ENCODE data around the gene CGB1. TPM values are rescaled to one million over a fixed set of nuclear protein-coding genes. Genes with fewer than 3 reads are reported as not detected.

CGB1 gene
- total RNA-seq, 1 experiment from 2014 or later, result not detected

GRCh38 chr19:49067554-49067953, 30.9 kb upstream of the CGB1 start:
- Mint-ChIP-seq H3K27ac (no peak overlapping the region), H3K4me3 (no peak overlapping the region), H3K27me3 (ENCODE audit: low read depth) (peaks cover 83% of the 10 kb centered on the region), H3K36me3 (ENCODE audit: insufficient read depth in 1 of 3, low read depth in 3 of 3) (peaks cover 0 to 4% (median 3%) of the 10 kb centered on the region in 3 experiments; a peak in 3 of 7 replicates), H3K9me3 (peaks cover 7 to 14% of the 10 kb centered on the region in 2 experiments; a peak in 4 of 5 replicates), H3K4me1 (peaks cover 29 to 46% of the 10 kb centered on the region in 2 experiments)
- WGBS (ENCODE audit: extremely low coverage, insufficient read length, low lambda C conversion rate), result no CpG with 5 or more reads among the region's 3 CpGs
- no peaks in the 10 kb centered on the region for H4K20me1 ChIP-seq (ENCODE audit: control insufficient read depth, insufficient read depth, insufficient read length)
- no peaks in the 10 kb centered on the region for H3K79me1 ChIP-seq (ENCODE audit: insufficient read depth, low read depth, low read length, poor library complexity, severe bottlenecking)
- H2BK12ac ChIP-seq (ENCODE audit: insufficient read length, low read depth, low read length), result no peak overlapping the region
- no peak overlapping the region for H3K4me2 ChIP-seq (ENCODE audit: insufficient read depth, insufficient read length, low read length)
- no peak overlapping the region for H3K23ac ChIP-seq (ENCODE audit: insufficient read length, low read depth, low read length)
- no peak overlapping the region for H3T11ph ChIP-seq (ENCODE audit: low read length)
- H2BK5ac ChIP-seq (ENCODE audit: insufficient read length, low read length), result no peak overlapping the region
- no peak overlapping the region for H3K14ac ChIP-seq (ENCODE audit: insufficient read depth, low read length)
- no peaks in the 10 kb centered on the region for H3K79me2 ChIP-seq (ENCODE audit: insufficient read depth, low read length)
- no peak overlapping the region for H2BK120ac ChIP-seq (ENCODE audit: low read depth, low read length, poor library complexity, severe bottlenecking)
- H3K27ac ChIP-seq (ENCODE audit: insufficient read length, low read depth, low read length), result no peak overlapping the region
- no peak overlapping the region for H4K5ac ChIP-seq (ENCODE audit: insufficient read length, low read depth, low read length)
- H3K4me1 ChIP-seq (ENCODE audit: insufficient read depth, low read length), result peaks cover 2% of the 10 kb centered on the region; the same call in 1 of the 2 replicates
- H3K18ac ChIP-seq (ENCODE audit: insufficient read length, low read depth, low read length), result no peak overlapping the region
- no peak overlapping the region; the same call in 1 of the 2 replicates for H2BK15ac ChIP-seq (ENCODE audit: low read depth, low read length)
- no peak overlapping the region for H2BK20ac ChIP-seq (ENCODE audit: low read depth, low read length, poor library complexity, severe bottlenecking)
- no peak overlapping the region for H3K9ac ChIP-seq (ENCODE audit: extremely low read depth, insufficient read length, low read length)
- TF ChIP-seq, protein P1, sequence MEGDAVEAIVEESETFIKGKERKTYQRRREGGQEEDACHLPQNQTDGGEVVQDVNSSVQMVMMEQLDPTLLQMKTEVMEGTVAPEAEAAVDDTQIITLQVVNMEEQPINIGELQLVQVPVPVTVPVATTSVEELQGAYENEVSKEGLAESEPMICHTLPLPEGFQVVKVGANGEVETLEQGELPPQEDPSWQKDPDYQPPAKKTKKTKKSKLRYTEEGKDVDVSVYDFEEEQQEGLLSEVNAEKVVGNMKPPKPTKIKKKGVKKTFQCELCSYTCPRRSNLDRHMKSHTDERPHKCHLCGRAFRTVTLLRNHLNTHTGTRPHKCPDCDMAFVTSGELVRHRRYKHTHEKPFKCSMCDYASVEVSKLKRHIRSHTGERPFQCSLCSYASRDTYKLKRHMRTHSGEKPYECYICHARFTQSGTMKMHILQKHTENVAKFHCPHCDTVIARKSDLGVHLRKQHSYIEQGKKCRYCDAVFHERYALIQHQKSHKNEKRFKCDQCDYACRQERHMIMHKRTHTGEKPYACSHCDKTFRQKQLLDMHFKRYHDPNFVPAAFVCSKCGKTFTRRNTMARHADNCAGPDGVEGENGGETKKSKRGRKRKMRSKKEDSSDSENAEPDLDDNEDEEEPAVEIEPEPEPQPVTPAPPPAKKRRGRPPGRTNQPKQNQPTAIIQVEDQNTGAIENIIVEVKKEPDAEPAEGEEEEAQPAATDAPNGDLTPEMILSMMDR (conservative IDR thresholded peaks at IDR 0.05), result no peak
- H3K4ac ChIP-seq (ENCODE audit: low read depth, low read length), result no peak overlapping the region
- H2AFZ ChIP-seq (ENCODE audit: low read length), result no peak overlapping the region
- no peak overlapping the region for H4K8ac ChIP-seq (replicated peaks; ENCODE audit: insufficient read length, low read depth, low read length)
- no peak for DNase-seq
- peaks cover 36% of the 10 kb centered on the region; the same call in 1 of the 2 replicates for H3K27me3 ChIP-seq (ENCODE audit: insufficient read depth, low read length)
- no peaks in the 10 kb centered on the region for H3K9me3 ChIP-seq (ENCODE audit: control insufficient read depth, low read depth, low read length)
- no peak overlapping the region for H2AK5ac ChIP-seq (ENCODE audit: insufficient read length, low read length)
- peaks cover 3% of the 10 kb centered on the region for H3K23me2 ChIP-seq (ENCODE audit: insufficient read length, low read depth, low read length, poor library complexity, severe bottlenecking)
- H4K91ac ChIP-seq (ENCODE audit: insufficient read length, low read depth, low read length), result no peak overlapping the region
- no peak overlapping the region for H3K56ac ChIP-seq (ENCODE audit: insufficient read length, low read depth, low read length)

Data from H9 (cell line).